ENCODE results near the gene RIN1. TPM values are rescaled to one million over a fixed set of nuclear protein-coding genes. Genes with fewer than 3 reads are reported as not detected.

The RIN1 gene
- total RNA-seq, 1 experiment from 2014 or later: 5.4 TPM

- no peak within 1 kb of the TSS for H3K23ac ChIP-seq (ENCODE audit: insufficient read length, low read depth, low read length)
- no peak within 1 kb of the TSS for H3K18ac ChIP-seq (ENCODE audit: insufficient read length, low read depth, low read length)
- H2AK5ac ChIP-seq (ENCODE audit: insufficient read length, low read length): no peak within 1 kb of the TSS
- H2BK15ac ChIP-seq (ENCODE audit: low read depth, low read length): no peak within 1 kb of the TSS
- no peak within 1 kb of the TSS for H4K91ac ChIP-seq (ENCODE audit: insufficient read length, low read depth, low read length)
- DNase-seq: peak; percentile 100
- H3K14ac ChIP-seq (ENCODE audit: insufficient read depth, low read length): peak within 1 kb of the TSS; percentile 83
- H3T11ph ChIP-seq (ENCODE audit: low read length): no peak within 1 kb of the TSS
- H3K4me3 Mint-ChIP-seq: peak within 1 kb of the TSS; percentile 86 to 91
- H3K36me3 Mint-ChIP-seq (ENCODE audit: insufficient read depth in 1 of 3, low read depth in 3 of 3): peaks cover 2 to 9% (median 6%) of the 10 kb centered on the region in 3 experiments; a peak in 6 of 7 replicates
- H3K4ac ChIP-seq (ENCODE audit: low read depth, low read length): no peak within 1 kb of the TSS
- peaks cover 8% of the 10 kb centered on the region; the same call in 1 of the 2 replicates for H3K27me3 ChIP-seq (ENCODE audit: insufficient read depth, low read length)
- H3K4me1 ChIP-seq (ENCODE audit: insufficient read depth, low read length): peaks cover 6% of the 10 kb centered on the region
- no peak within 1 kb of the TSS for H2BK5ac ChIP-seq (ENCODE audit: insufficient read length, low read length)
- peak within 1 kb of the TSS; percentile 93 for H3K4me2 ChIP-seq (ENCODE audit: insufficient read depth, insufficient read length, low read length)
- no peaks in the 10 kb centered on the region for H3K9me3 ChIP-seq (ENCODE audit: control insufficient read depth, low read depth, low read length)
- H2BK20ac ChIP-seq (ENCODE audit: low read depth, low read length, poor library complexity, severe bottlenecking): no peak within 1 kb of the TSS
- WGBS (ENCODE audit: extremely low coverage, insufficient read length, low lambda C conversion rate): no CpG with 5 or more reads among the region's 87 CpGs
- H4K20me1 ChIP-seq (ENCODE audit: control insufficient read depth, insufficient read depth, insufficient read length): no peaks in the 10 kb centered on the region
- peak within 1 kb of the TSS; percentile 72 for H3K9ac ChIP-seq (ENCODE audit: extremely low read depth, insufficient read length, low read length)
- peaks cover 1% of the 10 kb centered on the region; the same call in 1 of the 2 replicates for H3K79me2 ChIP-seq (ENCODE audit: insufficient read depth, low read length)
- H3K27ac ChIP-seq (ENCODE audit: insufficient read length, low read depth, low read length): no peak within 1 kb of the TSS
- peak within 1 kb of the TSS; percentile 93 to 96 (median 95) for H3K27ac Mint-ChIP-seq
- no peak within 1 kb of the TSS for H4K8ac ChIP-seq (replicated peaks; ENCODE audit: insufficient read length, low read depth, low read length)
- H3K56ac ChIP-seq (ENCODE audit: insufficient read length, low read depth, low read length): no peak within 1 kb of the TSS
- H2AFZ ChIP-seq (ENCODE audit: low read length): no peak within 1 kb of the TSS
- no peaks in the 10 kb centered on the region; a peak in 1 of 5 replicates for H3K9me3 Mint-ChIP-seq
- H3K4me1 Mint-ChIP-seq: peaks cover 18 to 23% of the 10 kb centered on the region in 2 experiments
- H3K23me2 ChIP-seq (ENCODE audit: insufficient read length, low read depth, low read length, poor library complexity, severe bottlenecking): peaks cover 13% of the 10 kb centered on the region
- no peak within 1 kb of the TSS for H2BK12ac ChIP-seq (ENCODE audit: insufficient read length, low read depth, low read length)
- H4K5ac ChIP-seq (ENCODE audit: insufficient read length, low read depth, low read length): no peak within 1 kb of the TSS
- peaks cover 37% of the 10 kb centered on the region for H3K27me3 Mint-ChIP-seq (ENCODE audit: low read depth)
- H3K79me1 ChIP-seq (ENCODE audit: insufficient read depth, low read depth, low read length, poor library complexity, severe bottlenecking): no peaks in the 10 kb centered on the region
- no peak within 1 kb of the TSS for H2BK120ac ChIP-seq (ENCODE audit: low read depth, low read length, poor library complexity, severe bottlenecking)
- TF ChIP-seq CTCF (conservative IDR thresholded peaks at IDR 0.05): no peak
These were observed 47.3 kb downstream of the RIN1 start, which contains the start of gene YIF1A for GRCh38 chr11:66288671-66289547. YIF1A (minus strand) TSS chr11:66289143; CDS start chr11:66288985, 158 bp downstream.

Data from H9 (cell line).